HG03460 (cell line): ENCODE results near the gene XNDC1N.

Experiments
- ATAC-seq: cut with Tn5 transposase; IDR thresholded peaks from one replicate; pipeline ENCODE4 v1.9.1; 2021; ENCODE audit not compliant: unreplicated experiment

The XNDC1N gene

GRCh38 chr11:71927820-71928736 lies at the start of gene XNDC1N:
XNDC1N (minus strand) TSS chr11:71928594; CDS start chr11:71923353, 5,241 bp downstream.
- peak; percentile 61 for ATAC-seq

- peak; percentile 64 for ATAC-seq
Observed at GRCh38 chr11:71977743-71978418, 49.5 kb upstream of the XNDC1N start.

- ATAC-seq = no peak
Observed at GRCh38 chr11:71977090-71977489, 48.7 kb upstream of the XNDC1N start.

- ATAC-seq = no peak
Observed at GRCh38 chr11:71976551-71976950, 48.2 kb upstream of the XNDC1N start.

GRCh38 chr11:71971680-71972079 lies 43.3 kb upstream of the XNDC1N start:
- ATAC-seq = no peak

- no peak for ATAC-seq
Observed at GRCh38 chr11:71964641-71965040, 36.2 kb upstream of the XNDC1N start.

GRCh38 chr11:71963468-71963867 lies 35.1 kb upstream of the XNDC1N start:
- ATAC-seq = no peak

GRCh38 chr11:71962428-71963038 lies 34.1 kb upstream of the XNDC1N start:
- no peak for ATAC-seq

GRCh38 chr11:71955898-71956456 lies 27.6 kb upstream of the XNDC1N start:
- ATAC-seq = no peak

- ATAC-seq = no peak
Observed at GRCh38 chr11:71951741-71952310, 23.4 kb upstream of the XNDC1N start.

- no peak for ATAC-seq
Observed at GRCh38 chr11:71949034-71949433, 20.6 kb upstream of the XNDC1N start.

GRCh38 chr11:71948314-71949027 lies 20.1 kb upstream of the XNDC1N start:
- ATAC-seq = no peak

GRCh38 chr11:71947498-71947897 lies 19.1 kb upstream of the XNDC1N start:
- no peak for ATAC-seq

GRCh38 chr11:71946144-71946571 lies 17.8 kb upstream of the XNDC1N start:
- ATAC-seq = no peak

GRCh38 chr11:71940561-71941219 lies 12.3 kb upstream of the XNDC1N start:
- ATAC-seq = no peak

- no peak for ATAC-seq
Observed at GRCh38 chr11:71937826-71938225, 9.4 kb upstream of the XNDC1N start.

- no peak for ATAC-seq
Observed at GRCh38 chr11:71936825-71937224, 8.4 kb upstream of the XNDC1N start.

- no peak for ATAC-seq
Observed at GRCh38 chr11:71935338-71935925, 7.0 kb upstream of the XNDC1N start.

- no peak for ATAC-seq
Observed at GRCh38 chr11:71934213-71934612, 5.8 kb upstream of the XNDC1N start.
